Activated CD4-positive, alpha-beta T cell treated with anti-CD3 and anti-CD28 coated beads, Interleukin-2, amount 10 ng/mL, durations not matched to agents 24 days and 14 days (primary cell): Measurements from ENCODE around the gene ATAT1. TPM values are rescaled to one million over a fixed set of nuclear protein-coding genes. Genes with fewer than 3 reads are reported as not detected.
"Not testable (repeated sequence)": the region's sequence is repeated elsewhere in the genome, so short reads cannot be mapped to it uniquely, and the experiment has no call there.

Experiments
- DNase-seq: peaks from one replicate; pipeline ENCODE4 v3.0.0; 2022
- H3K27ac Mint-ChIP-seq: one replicate; pipeline ENCODE4 v1.8.0; 2022; ENCODE audit warnings: mild to moderate bottlenecking, mixed read lengths
- H3K27me3 Mint-ChIP-seq: one replicate; pipeline ENCODE4 v1.8.0; 2022; ENCODE audit warnings: mixed read lengths
- H3K36me3 Mint-ChIP-seq: one replicate; pipeline ENCODE4 v1.8.0; 2022; ENCODE audit warnings: low read depth, mild to moderate bottlenecking, mixed read lengths
- H3K4me1 Mint-ChIP-seq: one replicate; pipeline ENCODE4 v1.8.0; 2021; ENCODE audit warnings: mixed read lengths
- H3K4me3 Mint-ChIP-seq: one replicate; pipeline ENCODE4 v1.8.0; 2022; ENCODE audit warnings: mild to moderate bottlenecking, moderate library complexity, mixed read lengths
- H3K9me3 Mint-ChIP-seq: one replicate; pipeline ENCODE4 v1.8.0; 2021; ENCODE audit warnings: mixed read lengths
- intact Hi-C: fragments of 100-400 bp; cut with micrococcal nuclease; formaldehyde crosslinking; loops from one replicate; pipeline ENCODE4 v1.15.1; 2023
- total RNA-seq: library from RNA; stranded (reverse); gene quantifications from 2 replicates; pipeline ENCODE4 v1.2.3, GENCODE V29; 2022

Gene ATAT1
- total RNA-seq, 1 donor from 2014 or later = 14.4 TPM

- intact Hi-C loops = loop anchor here (1.0 to 2.0 kb wide), 5 partner anchors 20 to 76 kb away; partner anchors contain the start of genes ABCF1, ATAT1, DHX16 and MDC1
- peak within 1 kb of the TSS; percentile 91 for H3K4me3 Mint-ChIP-seq
- H3K9me3 Mint-ChIP-seq = no peaks in the 10 kb centered on the region
Observed at GRCh38 chr6:30646450-30647241, 20.0 kb downstream of the ATAT1 start, which contains the start of gene C6orf136. TSS of gene C6orf136 (plus strand) at chr6:30647133. CDS start at chr6:30647232, 99 bp downstream.

GRCh38 chr6:30647242-30648116 lies 20.8 kb downstream of the ATAT1 start:
- Mint-ChIP-seq H3K27me3 (no peaks in the 10 kb centered on the region), H3K27ac (peak overlapping the region; percentile 94), H3K4me1 (peaks cover 26% of the 10 kb centered on the region), H3K36me3 (peaks cover 33% of the 10 kb centered on the region), H3K9me3 (no peaks in the 10 kb centered on the region), H3K4me3 (peak overlapping the region; percentile 91)
- intact Hi-C loops = loop anchor here (1.0 to 2.0 kb wide), 6 partner anchors 19 to 77 kb away; partner anchors contain the start of genes ABCF1, ATAT1, DHX16 and MDC1
- DNase-seq = peak; percentile 94

More at GRCh38 chr6:30646450-30647241, 20.0 kb downstream of the ATAT1 start, which contains the start of gene C6orf136:
- peaks cover 27% of the 10 kb centered on the region for H3K36me3 Mint-ChIP-seq
- H3K4me1 Mint-ChIP-seq = peaks cover 28% of the 10 kb centered on the region
- no peaks in the 10 kb centered on the region for H3K27me3 Mint-ChIP-seq
- DNase-seq = peak; percentile 97
- peak within 1 kb of the TSS; percentile 94 for H3K27ac Mint-ChIP-seq

- no peak overlapping the region for H3K27ac Mint-ChIP-seq
- H3K36me3 Mint-ChIP-seq = peaks cover 37% of the 10 kb centered on the region
- H3K27me3 Mint-ChIP-seq = no peaks in the 10 kb centered on the region
Observed at GRCh38 chr6:30651143-30651542, 24.5 kb downstream of the ATAT1 start.

GRCh38 chr6:30654798-30655742 lies 28.4 kb downstream of the ATAT1 start:
- DNase-seq = no peak
- intact Hi-C loops = no loop called here
- Mint-ChIP-seq H3K27ac (no peak overlapping the region), H3K27me3 (no peaks in the 10 kb centered on the region), H3K9me3 (no peaks in the 10 kb centered on the region), H3K4me1 (peaks cover 4% of the 10 kb centered on the region), H3K36me3 (peaks cover 66% of the 10 kb centered on the region), H3K4me3 (no peak overlapping the region)

More at GRCh38 chr6:30651143-30651542, 24.5 kb downstream of the ATAT1 start:
- H3K4me1 Mint-ChIP-seq = peaks cover 19% of the 10 kb centered on the region
- intact Hi-C loops = no loop called here
- DNase-seq = no peak
- H3K4me3 Mint-ChIP-seq = no peak overlapping the region
- H3K9me3 Mint-ChIP-seq = no peaks in the 10 kb centered on the region

- no peak overlapping the region for H3K4me3 Mint-ChIP-seq
- H3K27me3 Mint-ChIP-seq = no peaks in the 10 kb centered on the region
- H3K4me1 Mint-ChIP-seq = peaks cover 4% of the 10 kb centered on the region
- peaks cover 68% of the 10 kb centered on the region for H3K36me3 Mint-ChIP-seq
- intact Hi-C loops = no loop called here
- no peaks in the 10 kb centered on the region for H3K9me3 Mint-ChIP-seq
- no peak for DNase-seq
- no peak overlapping the region for H3K27ac Mint-ChIP-seq
Observed at GRCh38 chr6:30655743-30656094, 29.0 kb downstream of the ATAT1 start.

GRCh38 chr6:30656513-30656912 lies 29.8 kb downstream of the ATAT1 start:
- Mint-ChIP-seq H3K4me1 (peaks cover 4% of the 10 kb centered on the region), H3K27ac (no peak overlapping the region), H3K4me3 (no peak overlapping the region), H3K9me3 (no peaks in the 10 kb centered on the region), H3K36me3 (peaks cover 66% of the 10 kb centered on the region), H3K27me3 (no peaks in the 10 kb centered on the region)
- intact Hi-C loops = no loop called here
- DNase-seq = no peak

- H3K27ac Mint-ChIP-seq = no peak overlapping the region
Observed at GRCh38 chr6:30657454-30657853, 30.8 kb downstream of the ATAT1 start.

GRCh38 chr6:30657922-30658321 lies 31.2 kb downstream of the ATAT1 start:
- H3K27ac Mint-ChIP-seq, H3K4me3 Mint-ChIP-seq, H3K9me3 Mint-ChIP-seq, intact Hi-C loops, H3K27me3 Mint-ChIP-seq, DNase-seq, H3K4me1 Mint-ChIP-seq: not testable (repeated sequence)
- H3K36me3 Mint-ChIP-seq = peaks cover 69% of the 10 kb centered on the region

More at GRCh38 chr6:30657454-30657853, 30.8 kb downstream of the ATAT1 start:
- Mint-ChIP-seq H3K27me3 (no peaks in the 10 kb centered on the region), H3K9me3 (no peaks in the 10 kb centered on the region), H3K4me3 (no peak overlapping the region), H3K4me1 (peaks cover 4% of the 10 kb centered on the region), H3K36me3 (peaks cover 66% of the 10 kb centered on the region)
- intact Hi-C loops = no loop called here
- DNase-seq = no peak

GRCh38 chr6:30664994-30665767 lies 38.5 kb downstream of the ATAT1 start:
- H3K4me1 Mint-ChIP-seq = peaks cover 11% of the 10 kb centered on the region
- no peak for DNase-seq
- no peaks in the 10 kb centered on the region for H3K27me3 Mint-ChIP-seq
- no peak overlapping the region for H3K27ac Mint-ChIP-seq
- no peaks in the 10 kb centered on the region for H3K9me3 Mint-ChIP-seq
- no peak overlapping the region for H3K4me3 Mint-ChIP-seq
- intact Hi-C loops = no loop called here
- H3K36me3 Mint-ChIP-seq = peaks cover 53% of the 10 kb centered on the region

GRCh38 chr6:30666300-30666699 lies 39.6 kb downstream of the ATAT1 start:
- Mint-ChIP-seq H3K36me3 (peaks cover 60% of the 10 kb centered on the region), H3K4me1 (peaks cover 21% of the 10 kb centered on the region), H3K27ac (peak overlapping the region; percentile 83)
- intact Hi-C loops = loop anchor here (1.0 kb wide), 1 partner anchor 18 kb away; no protein-coding TSS in a partner anchor
- DNase-seq, H3K4me3 Mint-ChIP-seq, H3K27me3 Mint-ChIP-seq, H3K9me3 Mint-ChIP-seq: not testable (repeated sequence)

GRCh38 chr6:30670760-30671527 lies 44.3 kb downstream of the ATAT1 start:
- Mint-ChIP-seq H3K27me3 (no peaks in the 10 kb centered on the region), H3K4me3 (peak overlapping the region; percentile 80), H3K36me3 (peaks cover 34% of the 10 kb centered on the region), H3K4me1 (peaks cover 30% of the 10 kb centered on the region), H3K9me3 (no peaks in the 10 kb centered on the region), H3K27ac (no peak overlapping the region)
- no peak for DNase-seq
- intact Hi-C loops = loop anchor here (10.0 kb wide), 1 partner anchor 186 kb away; the partner anchor contains the start of gene HLA-E
